ENCODE results near the gene GCDH. TPM values are rescaled to one million over a fixed set of nuclear protein-coding genes. Genes with fewer than 3 reads are reported as not detected.
"Not testable (repeated sequence)": the region's sequence is repeated elsewhere in the genome, so short reads cannot be mapped to it uniquely, and the experiment has no call there.

The GCDH gene
- polyA plus RNA-seq, 4 donors: 27.4 to 38.4 (median 35.4) TPM

DNA sequence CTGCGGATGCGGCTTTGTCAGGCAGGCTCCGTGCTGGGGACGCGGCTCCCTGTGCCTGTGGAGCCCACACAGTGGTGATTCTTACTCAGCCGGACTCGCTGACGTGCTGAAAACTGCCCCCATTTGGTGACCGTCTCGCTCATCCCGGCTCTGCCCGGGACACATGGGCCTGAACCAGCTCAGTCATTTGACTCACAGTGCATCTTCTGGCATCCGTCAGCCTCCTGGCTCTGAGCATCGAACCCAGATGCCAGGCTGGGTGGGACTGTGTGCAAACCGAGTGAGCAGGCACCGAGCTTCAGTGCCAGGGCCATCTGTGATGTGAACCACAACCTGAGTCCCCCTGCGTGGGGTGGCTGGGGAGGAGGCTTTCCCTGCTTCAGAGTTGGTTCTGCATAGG lies 5.5 kb downstream of the GCDH start:
- DNase-seq (ENCODE audit: low read depth in 4 of 4, low spot score in 2 of 4): no peak

DNA sequence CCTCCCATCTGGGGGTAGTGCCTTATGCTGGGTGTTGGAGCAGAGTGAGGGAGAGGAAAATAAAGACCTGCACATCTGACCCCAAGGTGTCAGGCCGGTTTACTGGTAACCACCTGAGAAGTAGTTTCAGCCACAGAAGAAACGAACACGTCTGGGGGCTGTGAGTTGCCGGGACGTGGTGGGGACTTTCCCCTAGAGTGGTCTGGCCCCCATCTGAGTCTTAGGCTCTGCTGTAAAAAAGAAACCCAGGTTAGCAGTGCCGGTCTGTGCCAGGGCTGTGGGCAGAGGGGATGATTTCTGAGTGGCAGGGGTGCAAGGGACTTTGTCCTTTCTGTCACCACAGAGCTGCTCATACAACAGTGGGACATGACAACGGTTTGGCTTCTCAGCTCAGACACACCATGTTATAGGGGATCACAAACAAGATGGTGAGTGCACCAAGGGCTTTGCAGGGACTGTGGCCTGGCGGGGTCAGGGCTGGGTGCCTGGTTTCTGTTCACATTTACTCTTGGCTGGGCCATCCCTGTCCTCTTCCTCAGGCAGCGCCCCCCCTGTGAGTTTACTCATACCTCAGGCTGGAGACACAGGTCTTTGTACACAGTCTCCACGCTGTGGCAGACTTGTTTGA lies 9.0 kb downstream of the GCDH start:
- no peak for DNase-seq (ENCODE audit: low read depth in 4 of 4, low spot score in 2 of 4)

DNA sequence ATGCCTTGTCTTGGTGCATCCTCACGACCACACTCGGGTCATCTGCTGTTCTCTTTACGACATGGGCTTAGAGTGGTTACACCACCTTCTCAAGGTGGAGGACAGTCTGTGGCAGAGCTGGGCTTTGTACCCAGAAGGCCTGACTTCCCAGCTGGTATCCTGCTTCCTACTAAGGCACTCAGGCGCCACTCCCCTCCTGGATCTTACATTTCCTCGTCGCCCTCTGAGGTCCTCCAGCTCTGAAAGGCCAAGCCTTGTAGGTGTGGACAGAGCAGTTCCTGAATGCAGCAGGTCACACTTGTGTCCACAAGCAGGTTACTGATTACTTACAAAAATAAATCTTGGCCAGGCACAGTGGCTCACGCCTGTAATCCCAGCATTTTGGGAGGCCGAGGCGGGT lies 16.2 kb downstream of the GCDH start:
- DNase-seq (ENCODE audit: low read depth in 4 of 4, low spot score in 2 of 4): no peak

DNA sequence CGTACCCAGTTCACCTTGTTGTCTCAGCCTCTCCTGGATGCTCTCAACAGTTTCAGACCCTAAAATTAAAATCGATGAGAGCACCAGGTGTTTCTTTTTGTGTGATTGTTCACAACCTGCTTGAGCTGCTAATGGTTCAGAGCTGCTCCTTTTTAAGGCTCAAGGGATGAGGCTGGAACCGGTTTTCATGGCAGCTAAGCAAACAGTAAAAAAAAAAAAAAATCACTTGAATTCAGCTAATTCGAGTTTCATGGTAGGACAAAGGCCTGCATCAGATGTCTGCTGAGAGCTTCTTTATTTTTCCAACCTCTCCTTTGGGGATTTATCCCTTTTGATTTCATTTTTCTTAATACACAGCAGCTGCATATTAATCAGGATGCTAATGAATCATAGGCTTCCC lies 21.6 kb downstream of the GCDH start:
- no peak for DNase-seq (ENCODE audit: low read depth in 4 of 4, low spot score in 2 of 4)

DNA sequence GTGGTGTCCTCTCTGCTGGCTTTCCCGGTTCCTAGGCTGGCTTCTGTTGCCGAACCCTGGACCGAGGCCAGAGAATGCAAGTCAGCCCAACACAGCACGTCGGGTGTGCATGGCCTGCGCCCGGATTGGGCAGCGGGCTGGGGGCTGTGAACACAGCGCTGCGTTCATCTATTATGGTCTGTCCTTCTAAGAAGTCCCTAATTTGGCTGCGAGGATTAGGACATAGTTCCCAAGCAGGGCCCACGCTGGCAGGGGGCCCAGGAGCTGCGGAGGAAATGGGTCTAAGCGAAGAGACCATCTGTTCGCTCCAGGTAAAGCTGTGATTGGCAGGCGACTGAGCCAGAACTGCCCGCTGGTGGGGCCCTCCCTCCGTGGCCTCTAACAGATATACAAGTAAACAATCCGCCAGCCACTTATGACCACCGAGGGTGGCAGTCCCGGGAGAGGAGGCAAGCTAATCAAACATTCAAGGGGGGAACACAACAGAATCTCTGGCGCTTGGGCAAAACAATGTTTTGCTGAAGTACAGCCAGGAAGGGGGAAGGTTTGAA lies 22.1 kb downstream of the GCDH start:
- peak in 1 of 4 donors; percentile 34 for DNase-seq (ENCODE audit: low read depth in 4 of 4, low spot score in 2 of 4)

DNA sequence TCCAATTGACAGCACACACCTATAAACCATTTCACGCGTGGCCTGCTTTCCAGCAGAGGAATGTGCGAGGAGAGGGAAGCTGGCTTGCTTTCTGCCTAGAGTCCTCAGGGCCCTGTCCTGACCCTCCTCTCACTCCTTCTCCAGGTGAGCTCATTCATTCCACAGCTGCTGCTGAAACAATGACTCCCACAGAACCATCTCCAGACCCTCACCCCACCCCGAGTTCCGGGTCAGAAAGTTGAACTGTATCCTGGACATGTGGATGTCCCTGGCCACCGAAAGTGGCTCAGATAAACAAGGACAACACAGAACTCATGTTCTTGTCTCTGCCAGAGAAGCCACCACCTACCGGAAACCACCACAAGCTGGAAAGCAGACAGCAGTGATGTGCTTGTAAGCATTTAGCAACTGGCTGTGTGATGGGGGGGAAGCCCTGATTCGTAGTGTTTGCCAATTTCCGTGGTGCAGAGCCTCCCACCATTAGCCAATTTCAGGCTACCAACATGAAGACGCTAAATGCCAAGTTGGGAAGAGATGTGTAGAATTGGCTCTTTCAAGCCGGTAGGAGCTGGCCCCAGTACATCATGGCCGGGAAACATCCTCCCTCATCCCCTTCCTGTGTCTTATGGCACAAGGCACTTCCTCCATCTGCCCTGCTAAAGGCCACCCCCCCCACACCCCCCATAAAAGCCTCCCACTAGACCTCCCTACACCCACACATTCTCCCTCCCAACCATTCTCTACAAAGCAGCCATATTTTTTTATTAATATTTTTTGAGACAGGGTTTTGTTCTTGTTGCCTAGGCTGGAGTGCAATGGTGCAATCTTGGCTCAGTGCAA lies 23.1 kb downstream of the GCDH start:
- no peak for DNase-seq (ENCODE audit: low read depth in 4 of 4, low spot score in 2 of 4)

DNA sequence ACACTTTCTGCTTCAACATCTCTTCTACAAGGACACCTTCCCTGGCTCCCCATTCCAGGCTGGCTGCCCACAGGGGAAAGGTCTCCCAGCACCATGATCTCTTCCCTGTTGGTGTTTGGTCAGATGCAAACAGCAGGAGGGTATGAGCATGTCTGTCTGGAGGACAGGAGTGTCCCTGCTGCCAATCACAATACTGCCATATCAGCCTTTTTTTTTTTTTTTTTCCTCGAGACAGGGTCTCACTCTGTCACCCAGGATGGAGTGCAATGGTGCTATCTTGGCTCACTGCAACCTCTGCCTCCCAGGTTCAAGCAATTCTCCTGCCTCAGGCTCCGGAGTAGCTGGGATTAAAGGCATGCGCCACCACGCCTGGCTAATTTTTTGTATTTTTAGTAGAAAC lies 24.9 kb downstream of the GCDH start:
- not testable (repeated sequence) for DNase-seq (ENCODE audit: low read depth in 4 of 4, low spot score in 2 of 4)

DNA sequence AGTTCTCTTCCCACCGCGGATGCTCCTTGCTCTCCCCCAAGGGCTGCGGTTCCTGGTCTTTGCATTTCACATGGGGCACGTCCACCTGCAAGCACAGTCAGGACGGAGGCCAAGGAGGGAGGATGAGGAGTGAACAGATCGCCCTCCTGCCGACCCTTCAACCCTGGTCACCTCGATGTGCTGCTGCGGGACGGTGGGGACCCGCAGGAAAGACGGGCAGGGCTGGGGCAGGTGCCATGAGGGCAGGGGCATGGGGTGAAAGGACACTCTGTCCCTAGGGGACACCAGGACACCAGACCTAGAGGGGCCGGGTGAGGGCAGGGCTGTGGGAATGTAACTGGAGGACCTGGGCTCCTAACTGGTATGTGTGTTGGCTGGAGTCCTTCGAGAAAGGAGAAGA lies 27.3 kb downstream of the GCDH start:
- DNase-seq (ENCODE audit: low read depth in 4 of 4, low spot score in 2 of 4): no peak

DNA sequence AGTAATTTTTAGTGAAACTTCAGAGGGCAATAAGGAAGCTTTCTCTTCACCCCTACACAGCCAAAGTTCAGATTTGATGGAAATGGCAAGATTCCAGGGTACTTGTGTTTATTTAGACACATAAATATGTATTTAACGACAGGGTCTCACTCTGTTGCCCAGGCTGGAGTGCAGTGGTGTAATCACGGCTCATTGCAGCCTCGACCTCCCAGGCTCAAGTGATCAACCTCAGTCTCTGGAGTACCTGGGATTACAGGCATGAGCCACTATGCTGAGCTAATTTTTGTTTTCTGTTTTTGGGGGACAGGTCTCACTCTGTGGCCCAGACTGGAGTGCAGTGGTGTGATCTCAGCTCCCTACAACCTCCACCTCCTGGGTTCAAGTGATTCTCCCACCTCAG lies 30.1 kb downstream of the GCDH start:
- no peak for DNase-seq (ENCODE audit: low read depth in 4 of 4, low spot score in 2 of 4)

DNA sequence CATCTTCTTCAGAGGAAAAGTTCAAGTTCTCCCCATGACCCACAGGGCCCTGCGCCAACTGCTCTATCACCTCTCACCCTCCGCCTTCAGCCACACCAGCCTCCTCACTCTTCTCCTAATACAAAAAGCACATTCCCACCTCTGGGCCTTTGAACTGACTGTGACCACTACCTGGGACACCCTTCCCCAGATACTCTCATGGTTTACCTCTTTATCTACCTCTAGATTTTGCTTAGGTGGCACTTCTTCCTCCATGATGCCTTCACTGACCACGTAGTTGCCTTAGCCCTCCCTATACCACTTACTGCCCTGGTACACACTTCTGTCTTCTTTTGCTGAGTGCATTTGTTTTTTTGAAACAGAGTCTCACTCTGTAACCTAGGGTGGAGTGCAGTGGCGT lies 32.0 kb downstream of the GCDH start:
- DNase-seq (ENCODE audit: low read depth in 4 of 4, low spot score in 2 of 4): no peak

DNA sequence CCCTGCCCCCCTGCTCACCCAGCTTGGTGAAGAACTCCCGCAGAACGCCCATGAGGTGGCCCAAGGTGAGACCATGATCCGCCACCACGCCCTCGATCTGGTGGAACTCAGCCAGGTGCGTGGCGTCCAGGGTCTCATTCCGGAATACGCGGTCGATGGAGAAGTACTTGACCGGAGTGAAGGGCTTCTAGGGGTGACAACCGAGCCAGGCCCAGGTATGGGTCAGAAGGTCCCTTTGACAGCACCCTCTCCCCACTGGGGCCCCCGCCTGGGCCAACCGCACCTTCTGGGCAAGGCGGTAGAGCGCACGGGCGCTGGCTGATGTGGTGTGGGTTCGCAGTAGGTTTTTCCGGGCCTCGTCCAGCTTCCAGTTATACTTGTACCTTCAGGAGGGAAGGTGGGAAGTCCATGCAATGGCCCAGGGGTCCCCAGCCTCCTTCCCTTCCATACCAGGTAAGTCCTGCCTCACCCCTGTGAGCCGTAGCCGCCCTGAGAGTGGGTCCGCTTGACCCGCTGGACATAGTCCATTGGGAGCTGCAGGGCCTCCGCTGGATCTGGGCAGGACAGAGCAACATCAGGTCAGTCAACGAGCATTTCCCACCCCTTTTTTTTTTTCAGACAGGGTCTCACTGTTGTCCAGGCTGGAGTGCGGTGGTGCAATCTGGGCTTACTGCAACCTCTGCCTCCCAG lies 33.8 kb downstream of the GCDH start:
- DNase-seq (ENCODE audit: low read depth in 4 of 4, low spot score in 2 of 4): no peak

DNA sequence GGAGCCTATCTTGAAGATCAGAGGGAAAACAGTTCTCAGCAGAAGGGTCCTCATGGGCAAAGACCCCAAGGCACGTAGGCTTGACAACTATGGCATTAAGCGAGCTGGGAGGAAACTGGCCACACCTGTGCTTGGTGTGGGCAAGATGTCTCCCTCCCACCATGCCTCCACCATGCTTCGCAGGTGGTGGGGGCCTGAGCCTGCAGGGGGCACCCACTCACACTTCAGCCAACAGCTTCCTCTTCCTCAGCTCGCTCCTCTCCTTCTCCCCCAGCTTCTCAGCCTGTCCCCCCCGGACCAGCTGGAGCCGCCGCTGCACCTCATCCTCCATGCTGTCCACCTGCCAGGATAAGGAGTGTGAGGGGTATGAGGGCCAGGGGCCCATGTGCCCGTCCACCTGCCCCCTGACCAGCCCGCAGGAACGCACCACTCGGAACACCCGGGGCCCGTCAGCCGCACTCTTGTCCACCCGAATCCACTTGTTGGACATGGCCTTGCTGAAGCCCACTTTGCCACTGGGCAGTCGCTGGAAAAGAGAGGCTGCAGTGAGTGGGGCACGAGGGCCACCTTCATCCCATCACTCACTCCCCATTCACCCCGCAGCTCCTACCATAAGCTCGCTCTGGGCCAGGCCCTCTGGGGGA lies 39.2 kb downstream of the GCDH start:
- DNase-seq (ENCODE audit: low read depth in 4 of 4, low spot score in 2 of 4): no peak

DNA sequence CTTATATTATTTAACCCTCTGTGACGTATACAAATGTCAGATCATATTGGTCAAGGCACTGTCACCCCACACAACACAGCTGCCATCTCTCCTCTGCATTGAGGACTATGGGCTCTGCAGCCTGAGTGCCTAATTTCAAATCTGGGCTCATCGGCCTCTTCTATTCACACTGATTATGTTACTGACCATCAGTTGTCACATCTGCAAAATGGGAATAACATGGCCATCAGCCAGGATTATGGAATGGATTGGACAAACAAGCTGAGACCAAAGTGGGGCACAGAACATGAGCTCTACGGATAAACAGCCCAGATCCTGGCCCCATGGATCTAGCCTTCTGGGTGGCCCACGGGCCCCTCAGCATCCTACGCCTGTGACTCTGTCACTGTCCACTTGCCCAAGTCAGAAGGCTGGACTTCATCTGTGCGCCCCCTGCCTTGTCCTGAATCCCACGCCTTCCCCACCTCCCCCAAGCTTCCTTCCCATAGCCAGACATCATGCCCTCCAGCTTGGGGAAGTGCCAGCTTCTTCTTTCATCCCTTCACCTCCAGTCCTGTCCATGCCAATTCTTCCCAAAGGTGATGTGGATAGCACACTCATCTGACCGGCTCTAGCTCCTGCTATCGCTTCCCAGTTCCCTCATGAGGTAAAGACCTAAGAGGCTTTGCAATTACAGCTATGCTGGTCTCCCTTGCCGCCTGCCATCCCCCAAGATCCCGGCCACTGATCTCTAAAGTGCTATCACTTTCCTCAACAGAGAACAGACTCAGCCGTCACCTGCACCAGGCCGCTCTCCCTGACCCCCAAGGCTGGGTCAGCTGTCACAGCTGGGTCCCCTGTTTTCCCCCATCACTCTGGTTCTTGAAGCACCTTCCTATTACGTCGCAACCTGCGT lies 41.7 kb downstream of the GCDH start:
- DNase-seq (ENCODE audit: low read depth in 4 of 4, low spot score in 2 of 4): no peak

DNA sequence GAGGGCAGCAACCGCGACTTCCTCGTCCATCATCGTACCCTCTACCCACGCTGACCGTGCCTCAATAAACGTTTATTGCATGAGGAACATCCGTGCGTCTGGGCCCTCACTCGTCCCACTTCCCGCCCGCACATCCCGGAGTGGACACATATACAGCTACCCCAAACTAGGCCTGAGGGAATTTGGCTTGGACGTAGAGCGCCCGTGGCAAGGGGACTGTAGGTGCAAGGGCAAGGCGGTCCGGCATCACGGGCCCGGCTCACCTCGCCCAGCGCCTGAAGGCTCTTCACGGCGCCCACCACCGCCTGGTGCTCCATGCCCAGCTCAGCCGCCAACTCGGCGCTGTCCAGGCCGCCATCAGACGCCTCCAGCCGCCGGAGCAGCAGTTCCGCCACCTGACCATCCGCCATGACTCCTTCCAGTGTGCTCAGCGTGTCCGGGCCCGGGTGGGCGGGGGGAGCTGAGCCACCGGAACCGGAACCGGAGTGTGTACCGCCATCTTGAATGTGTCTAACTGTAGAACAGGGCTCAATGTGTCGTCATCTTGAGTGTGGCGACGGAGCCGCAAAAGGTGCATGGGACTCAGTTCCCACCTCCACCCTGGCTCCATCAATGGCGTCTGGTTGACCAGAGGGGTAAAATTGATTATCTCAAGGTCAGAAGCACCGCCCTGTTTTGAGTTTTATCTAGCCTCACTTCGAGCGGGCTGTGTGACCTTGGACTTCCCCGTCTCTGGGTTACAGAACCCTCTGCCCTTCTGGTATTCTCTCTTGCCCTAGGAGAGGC lies 42.5 kb downstream of the GCDH start, which contains the start of gene FARSA:
TSS of gene FARSA (minus strand) at position 425 of the 786 bp plus-strand sequence. CDS start at position 410, 15 bp downstream.
- peak in 2 of 4 donors; percentile 82 to 88 for DNase-seq (ENCODE audit: low read depth in 4 of 4, low spot score in 2 of 4)

DNA sequence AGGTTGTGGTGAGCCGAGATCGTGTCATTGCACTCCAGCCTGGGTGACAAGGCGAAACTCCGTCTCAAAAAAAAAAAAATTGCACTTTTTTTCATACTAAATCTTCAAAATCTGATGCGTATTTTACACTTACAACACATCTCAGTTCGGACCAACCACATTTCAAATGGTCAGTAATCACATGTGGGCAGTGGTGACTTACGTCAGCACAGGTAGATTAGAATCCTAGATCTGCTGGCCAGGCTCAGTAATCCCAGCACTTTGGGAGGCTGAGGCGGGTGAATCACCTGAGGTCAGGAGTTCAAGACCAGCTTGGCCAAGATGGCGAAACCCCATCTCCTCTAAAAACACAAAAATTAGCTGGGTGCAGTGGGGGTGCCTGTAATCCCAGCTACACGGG lies 44.1 kb downstream of the GCDH start:
- no peak for DNase-seq (ENCODE audit: low read depth in 4 of 4, low spot score in 2 of 4)

DNA sequence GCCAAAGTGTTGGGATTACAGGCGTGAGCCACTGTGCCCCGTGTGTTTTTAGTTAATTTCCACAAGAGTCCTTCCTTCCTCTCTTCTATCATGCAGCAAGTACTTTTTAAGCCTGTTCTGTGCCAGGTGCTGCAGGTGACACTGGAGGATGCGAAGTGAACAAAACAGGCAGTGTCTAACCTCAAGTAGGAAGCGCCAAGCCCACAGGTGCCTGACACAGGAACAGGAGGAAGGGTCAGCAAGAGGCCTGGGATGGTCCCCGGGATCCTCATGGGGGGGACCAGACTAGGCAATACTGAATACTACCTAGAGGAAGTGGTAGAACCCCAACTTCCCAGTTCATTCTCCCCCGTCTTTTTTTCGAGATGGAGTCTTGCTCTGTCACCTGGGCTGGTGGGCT lies 45.6 kb downstream of the GCDH start:
- DNase-seq (ENCODE audit: low read depth in 4 of 4, low spot score in 2 of 4): no peak

DNA sequence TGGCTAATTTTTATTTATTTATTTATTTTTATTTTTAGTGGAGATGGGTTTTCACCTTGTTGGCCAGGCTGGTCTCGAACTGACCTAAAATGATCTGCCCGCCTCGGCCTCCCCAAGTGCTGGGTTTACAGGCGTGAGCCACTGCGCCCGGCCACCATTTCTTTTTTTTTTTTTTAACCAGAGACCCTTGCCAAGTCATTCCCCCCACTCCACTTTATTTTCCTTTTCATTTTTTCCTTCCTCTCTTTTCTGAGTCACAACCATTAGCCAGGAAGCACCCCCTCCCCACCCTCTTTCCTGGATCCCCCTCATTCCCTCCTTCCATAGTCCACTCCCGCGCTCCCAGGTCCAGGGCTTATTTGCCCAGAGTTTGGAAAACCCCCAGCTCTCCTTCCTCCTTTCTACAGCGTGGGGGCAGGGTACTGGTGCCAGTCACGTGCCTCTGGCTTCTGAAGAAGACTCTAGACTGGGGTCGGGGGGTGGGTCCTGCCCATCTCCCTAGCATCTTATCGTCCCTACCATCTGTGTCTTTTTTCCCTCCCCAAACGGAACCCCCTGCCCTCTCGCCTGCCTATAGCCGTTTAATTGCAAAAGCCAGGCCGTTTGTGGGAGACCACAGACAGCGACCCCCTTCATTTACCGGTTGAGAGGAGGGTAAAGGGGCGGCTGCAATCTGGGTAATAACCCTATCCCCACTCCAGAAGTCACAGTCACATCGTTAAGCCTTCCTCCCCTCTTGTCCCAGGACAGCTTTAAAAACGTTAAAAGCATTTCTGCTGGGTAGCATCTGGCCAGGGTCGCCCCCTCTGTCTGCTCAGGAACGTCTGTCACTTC lies 46.4 kb downstream of the GCDH start:
- DNase-seq (ENCODE audit: low read depth in 4 of 4, low spot score in 2 of 4): no peak

All from left renal cortex interstitium (tissue), 4 donors.